Endothelial cell of coronary artery (primary cell): ENCODE results near the gene TTN. TPM values are rescaled to one million over a fixed set of nuclear protein-coding genes. Genes with fewer than 3 reads are reported as not detected.

ENCODE experiments used
- total RNA-seq: library from RNA; depleted of rRNA; stranded (reverse); fragments of >200 nt; gene quantifications from 2 replicates; pipeline ENCODE4 v1.2.3, GENCODE V29; 2014

TTN gene
- total RNA-seq = 0.66 and 3.3 TPM in 2 replicates

DNA sequence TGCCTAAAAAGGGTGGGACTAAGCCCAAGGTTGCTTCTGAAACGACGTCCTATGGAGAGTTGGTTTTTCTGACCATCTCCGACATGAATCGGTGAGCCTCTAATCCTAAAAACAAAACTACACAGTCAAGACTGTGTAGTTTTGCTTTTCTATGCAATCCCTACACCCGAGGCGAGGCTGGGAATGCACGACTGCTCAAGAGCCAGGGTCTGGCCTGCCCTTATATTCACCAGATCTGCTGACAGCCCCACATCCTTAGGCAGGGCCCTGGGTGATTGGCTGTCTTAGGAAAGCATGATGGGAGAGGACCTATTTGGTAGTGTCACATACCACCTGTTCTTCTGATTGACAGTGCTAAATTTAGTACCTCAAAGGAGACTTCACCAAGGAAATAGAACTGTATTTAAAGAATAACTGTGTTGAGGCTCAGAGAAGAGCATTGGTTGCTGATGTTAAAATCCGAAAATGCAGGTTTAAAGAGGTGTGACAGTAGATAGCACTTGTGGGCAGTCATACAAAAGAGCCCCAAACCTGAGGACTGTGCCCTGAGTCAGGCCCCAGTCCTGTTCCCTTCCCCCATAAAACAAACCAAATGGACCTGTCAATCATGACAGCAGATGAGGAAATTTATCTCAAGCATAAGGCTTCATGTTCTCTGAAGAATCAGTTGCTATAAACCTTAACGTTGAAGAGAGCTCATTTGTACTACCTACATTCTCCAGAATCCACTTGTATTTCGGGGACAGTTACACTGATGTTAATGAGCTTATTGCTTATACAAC lies at the start of gene TTN:
Gene TTN (minus strand): TSS at position 197 of the 782 bp plus-strand sequence. CDS start 2,781 bp downstream, outside the sequence.

DNA sequence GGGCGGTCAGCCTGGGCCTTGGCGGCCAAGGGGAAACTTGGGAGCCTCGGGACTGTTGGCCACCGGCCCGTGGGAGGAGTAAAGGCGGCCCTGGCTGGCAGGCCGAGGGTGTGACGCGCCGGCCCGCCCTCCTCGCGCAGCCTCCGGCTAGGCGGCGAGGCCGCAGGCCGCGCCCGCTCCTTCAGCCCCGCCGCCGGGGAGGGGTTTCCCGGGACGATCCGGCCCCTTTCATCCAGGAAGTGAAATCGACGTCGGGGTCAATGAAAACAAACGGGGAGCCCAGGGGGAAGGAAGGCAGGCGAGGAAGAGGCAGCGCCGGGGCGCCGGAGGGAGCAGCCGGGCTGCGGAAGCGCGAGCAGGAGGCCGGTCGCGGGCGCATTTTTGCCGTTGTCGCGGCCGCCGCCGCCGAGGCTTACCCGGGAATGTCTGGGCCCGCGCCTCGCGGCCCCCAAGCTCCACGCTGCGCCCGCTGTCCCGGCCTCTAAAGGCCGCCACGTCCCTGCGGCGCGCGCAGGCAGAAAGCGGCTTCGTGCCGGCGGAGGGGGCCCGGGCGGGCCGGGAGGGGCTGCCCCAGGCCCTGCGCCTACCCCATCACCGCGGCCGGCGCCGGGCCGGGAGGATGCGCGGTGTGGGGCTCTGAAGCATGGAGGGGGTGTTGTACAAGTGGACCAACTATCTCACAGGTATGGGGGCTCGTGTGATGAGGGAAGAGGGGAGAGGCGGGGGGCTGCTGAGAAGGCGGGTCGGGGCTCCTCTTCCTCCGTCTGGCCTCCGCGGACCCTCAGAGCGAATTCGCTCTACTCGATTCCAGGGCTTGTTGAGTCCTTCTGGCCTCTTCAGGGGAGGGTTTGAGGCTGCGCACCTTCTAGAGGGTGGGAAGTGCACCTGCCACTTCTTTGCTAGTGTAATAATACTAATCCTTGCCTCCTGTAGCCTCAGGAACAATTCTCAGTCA lies 326.7 kb downstream of the TTN start, which contains the start of gene PLEKHA3:
Gene PLEKHA3 (plus strand): TSS at position 231 of the 955 bp plus-strand sequence. CDS start 413 bp downstream, at position 644.

DNA sequence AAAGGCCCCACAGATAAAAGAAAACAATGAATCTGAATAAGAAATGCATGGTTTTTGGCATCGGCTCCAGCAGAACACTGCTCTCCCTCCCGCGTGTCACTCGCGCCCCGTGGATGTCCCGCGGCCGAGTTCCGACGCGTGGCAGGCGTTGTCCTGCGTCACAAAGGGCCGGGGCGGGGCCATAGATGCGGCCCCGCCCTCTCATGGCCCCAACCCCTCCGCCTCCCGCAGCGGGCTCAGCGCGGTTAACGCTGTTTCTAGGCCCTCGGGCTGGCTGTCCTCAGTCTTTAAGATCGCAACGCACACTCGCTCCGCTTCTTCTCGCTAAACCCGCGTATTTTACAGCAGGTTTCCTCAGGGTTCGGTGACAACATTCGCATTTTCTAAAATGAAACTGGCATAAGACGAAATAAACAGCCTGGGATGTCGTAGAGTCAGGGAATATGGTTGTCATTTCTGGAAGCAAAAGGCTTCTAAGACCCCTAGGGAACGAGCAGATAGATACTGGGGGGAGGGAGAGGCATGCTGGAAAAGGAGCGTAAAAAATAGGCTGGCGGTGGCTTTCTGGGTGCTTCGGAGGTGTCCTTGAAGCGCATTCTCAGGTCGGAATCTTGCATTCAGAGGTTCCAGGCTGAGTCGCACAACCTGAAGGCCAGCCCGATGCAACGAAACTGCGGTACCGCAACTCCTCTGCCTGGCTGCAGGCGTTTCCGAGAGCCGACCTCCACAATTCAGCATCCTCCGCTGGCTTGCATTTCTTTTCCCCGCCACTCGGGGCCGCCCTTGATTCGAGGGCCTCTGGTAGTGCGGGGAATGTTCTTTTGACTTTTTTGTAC lies 328.6 kb downstream of the TTN start, which contains the start of gene FKBP7:
Gene FKBP7 (minus strand): TSS at position 162 of the 836 bp plus-strand sequence. CDS start 101 bp downstream, at position 61.

Other genes with a start within 250 kb of the TTN start
- 0.09 TPM in 1 of 2 replicates, not detected in the other for gene CCDC141, start 242.7 kb upstream of the TTN start, total RNA-seq